GM12875 (cell line): ENCODE measurements around the gene SERGEF.

Experiments used
- H3K4me3 ChIP-seq: one replicate; pipeline ENCODE4 v1.5.1; 2011; ENCODE audit warnings: low read depth, low read length, control low read depth
- CTCF ChIP-seq: IDR thresholded peaks from 2 replicates; pipeline ENCODE4 v1.5.1; 2011; ENCODE audit warnings: low read depth, mild to moderate bottlenecking, control low read depth, inconsistent platforms, low read length, moderate library complexity, borderline replicate concordance; ENCODE audit not compliant: insufficient read depth

Gene SERGEF

DNA sequence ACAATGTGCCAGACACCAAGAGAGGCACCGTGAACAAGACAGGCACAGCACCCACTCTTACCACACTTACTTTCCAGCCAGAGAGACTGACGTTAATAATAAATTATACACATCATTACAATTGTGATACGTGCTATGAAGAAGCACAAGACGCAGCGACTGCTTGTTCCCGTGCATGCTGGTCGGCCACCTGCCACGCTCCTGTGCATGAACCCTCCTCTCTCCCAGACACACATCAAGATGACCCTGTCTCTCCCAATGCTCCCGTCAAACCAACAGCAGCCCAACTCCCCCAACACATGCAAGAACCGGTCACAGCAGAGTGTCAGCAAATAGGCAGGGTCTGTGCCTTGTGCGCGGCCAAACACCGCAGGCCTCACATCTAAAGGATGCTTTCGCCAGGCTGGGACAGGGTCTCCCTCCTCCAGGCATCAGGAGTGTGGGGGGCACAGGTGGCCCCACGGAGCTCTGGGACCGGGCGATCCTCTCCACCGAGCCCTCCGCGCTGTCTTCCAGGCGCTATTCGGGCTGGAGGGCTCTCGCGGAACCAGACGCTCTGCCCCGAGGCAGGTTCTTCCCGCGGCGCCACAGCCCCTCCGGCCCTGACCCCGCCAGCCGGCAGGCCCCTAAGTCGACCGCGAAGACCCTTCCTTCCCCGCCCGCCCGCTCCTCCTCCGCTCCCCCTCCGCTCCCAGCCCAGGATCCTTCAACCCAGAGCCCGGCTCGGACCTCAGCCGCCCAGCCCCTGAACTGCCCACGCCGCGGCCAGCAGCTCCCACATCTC is 533 bp downstream of the SERGEF start:
- TF ChIP-seq CTCF, result no peak
- H3K4me3 ChIP-seq, result peak overlapping the region; percentile 87

DNA sequence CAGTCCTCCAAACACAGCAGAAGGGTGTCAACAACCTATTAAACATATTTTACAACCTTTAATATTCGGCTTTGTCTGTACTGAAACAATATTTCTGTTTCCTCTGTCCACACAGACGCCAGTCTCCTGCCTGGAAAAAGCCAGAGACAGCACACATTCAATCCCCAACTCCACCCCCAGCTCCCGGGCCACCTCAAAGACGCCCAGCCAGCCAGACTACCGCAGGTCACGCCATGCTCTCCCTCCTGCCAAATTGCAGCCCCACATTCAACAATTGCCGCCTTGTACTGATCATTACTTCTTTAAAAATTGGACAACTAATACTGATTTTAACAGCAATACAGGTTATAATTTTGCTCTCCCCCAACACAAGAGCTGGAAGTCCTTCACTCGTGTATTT is 1.2 kb downstream of the SERGEF start:
- no peak for TF ChIP-seq CTCF
- no peak overlapping the region for H3K4me3 ChIP-seq

DNA sequence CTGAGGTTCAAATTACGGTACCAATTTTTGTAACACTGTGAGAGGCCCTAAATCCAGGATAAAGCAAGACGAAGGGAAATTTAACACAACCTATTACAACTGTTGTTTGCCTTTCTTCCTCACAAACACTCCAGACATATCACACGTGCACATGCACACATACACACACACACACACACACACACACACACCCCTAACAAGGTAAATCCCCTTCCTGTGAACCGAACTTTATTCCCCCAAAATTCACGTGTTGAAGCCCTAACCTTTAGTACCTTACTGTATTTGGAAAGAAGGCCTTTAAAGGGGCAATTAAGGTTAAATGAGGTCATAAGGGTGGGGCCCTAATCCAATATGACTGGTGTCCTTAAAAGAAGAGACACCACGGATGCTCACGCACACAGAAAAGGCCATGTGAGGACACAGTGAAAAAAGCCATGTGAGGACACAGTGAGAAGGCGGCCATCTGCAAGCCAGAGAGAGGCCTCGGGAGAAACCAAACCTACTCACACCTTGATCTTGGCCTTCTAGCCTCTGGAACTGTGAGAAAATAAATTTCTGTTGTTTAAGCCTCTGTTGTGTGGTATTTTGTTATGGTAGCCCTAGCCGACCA is 1.8 kb downstream of the SERGEF start:
- TF ChIP-seq CTCF, result no peak
- H3K4me3 ChIP-seq, result no peak overlapping the region

DNA sequence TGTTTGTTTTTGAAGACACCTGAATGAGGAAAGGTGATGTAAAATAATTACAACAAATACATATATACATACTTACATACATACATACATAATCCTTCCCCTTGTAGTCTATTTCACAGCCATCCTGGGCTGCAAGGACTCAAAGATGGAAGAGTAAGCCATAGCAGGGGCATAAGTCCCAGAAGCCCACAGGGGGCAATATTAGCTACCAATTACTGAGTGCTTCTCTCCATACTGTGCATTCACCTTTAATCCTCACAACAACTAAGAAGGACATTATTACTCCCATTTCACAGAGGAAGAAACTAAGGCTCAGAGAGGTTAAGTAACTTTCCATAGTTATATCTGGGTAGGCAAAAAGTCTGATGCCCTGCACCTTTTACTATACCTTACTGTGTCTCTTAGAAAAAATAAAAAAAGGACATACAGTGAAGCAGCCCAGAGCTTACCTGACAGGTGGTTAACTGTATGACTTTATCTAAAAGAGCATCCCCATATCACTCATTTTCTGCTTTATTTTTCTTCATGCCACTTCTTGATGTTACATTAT is 2.7 kb downstream of the SERGEF start:
- no peak overlapping the region for H3K4me3 ChIP-seq
- no peak for TF ChIP-seq CTCF

DNA sequence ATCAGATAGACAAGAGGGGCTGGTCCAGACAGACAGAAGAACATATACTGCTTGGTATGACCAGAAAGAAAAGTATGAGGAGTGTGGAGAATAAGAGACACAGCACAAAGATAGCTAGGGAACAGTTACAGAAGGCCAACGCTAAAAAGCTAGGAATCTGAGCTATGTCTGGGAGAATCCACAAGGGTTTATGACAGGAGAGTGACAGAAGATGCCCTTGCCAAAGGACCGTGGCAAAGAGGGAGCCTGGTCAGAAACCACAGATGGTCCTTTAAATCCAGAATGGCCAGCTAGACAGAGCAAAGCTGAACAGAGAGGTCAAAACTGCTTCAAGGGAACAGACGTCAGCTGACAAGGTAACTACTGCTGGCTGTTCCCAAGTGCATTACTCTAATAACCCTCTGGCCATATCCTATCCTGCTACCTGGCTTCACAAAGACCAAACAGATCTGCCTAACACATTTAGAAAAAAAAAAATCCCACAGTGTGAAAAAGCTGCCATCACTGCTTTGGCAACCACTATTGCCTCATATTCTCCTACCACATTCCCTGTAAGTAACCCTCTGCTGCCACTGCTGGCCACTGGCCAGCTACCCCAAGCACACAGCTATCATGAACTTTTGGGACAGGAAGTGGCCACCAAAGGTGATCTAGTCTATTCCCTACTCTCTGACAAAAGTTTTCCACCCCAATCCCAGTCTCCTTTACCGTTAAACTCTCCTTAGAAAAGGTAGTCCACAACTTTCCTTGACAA is 7.3 kb downstream of the SERGEF start:
- H3K4me3 ChIP-seq, result no peak overlapping the region
- TF ChIP-seq CTCF, result no peak

GRCh38 chr11:18001191-18001590 is 11.7 kb downstream of the SERGEF start:
- H3K4me3 ChIP-seq, result no peak overlapping the region
- no peak for TF ChIP-seq CTCF
